Gastrocnemius medialis (tissue), 4 donors: Measurements from ENCODE around the gene ATG7.

ENCODE experiments used
- CTCF ChIP-seq, 5 experiments: fragments of 450-650 bp in 3 of 5; fragments of 200-600 bp in 2 of 5; sonication (generic) in 2 of 5; IDR thresholded peaks in 4 of 5; conservative IDR thresholded peaks in 1 of 5; 1 replicate in 4 of 5; 2 replicates in 1 of 5; pipeline ENCODE4 v1.5.1; 2016 to 2019; ENCODE audit warnings: antibody characterized with exemption in 5 of 5, mild to moderate bottlenecking in 3 of 5, moderate library complexity in 3 of 5
- POLR2A ChIP-seq, 2 donors: fragments of 450-650 bp; IDR thresholded peaks; one replicate each; pipeline ENCODE4 v1.6.1; 2017; ENCODE audit warnings: antibody characterized with exemption in 2 of 2, mild to moderate bottlenecking in 2 of 2, moderate library complexity in 2 of 2

- TF ChIP-seq CTCF (IDR thresholded peaks at IDR 0.05 in 4 of 5, conservative IDR thresholded peaks at IDR 0.05 in 1 of 5) (no peak), POLR2A (IDR thresholded peaks at IDR 0.05) (no peak)
Measured at GRCh38 chr3:11558918-11559815, 287.0 kb downstream of the ATG7 start.
